Kasumi-1 (cell line): Measurements from ENCODE around the gene BCL7C.
"Not testable (repeated sequence)": the region's sequence is repeated elsewhere in the genome, so short reads cannot be mapped to it uniquely, and the experiment has no call there.

ENCODE experiments used
- DNase-seq, 2 experiments: peaks; one replicate each; lab custom pipeline; 2025; lab: John Stamatoyannopoulos, UW

BCL7C gene

GRCh38 chr16:30893744-30894539 lies at the start of gene BCL7C:
BCL7C (minus strand) TSS chr16:30894077; CDS start chr16:30893944, 133 bp downstream.
- DNase-seq: peak; percentile 53 to 67

DNA sequence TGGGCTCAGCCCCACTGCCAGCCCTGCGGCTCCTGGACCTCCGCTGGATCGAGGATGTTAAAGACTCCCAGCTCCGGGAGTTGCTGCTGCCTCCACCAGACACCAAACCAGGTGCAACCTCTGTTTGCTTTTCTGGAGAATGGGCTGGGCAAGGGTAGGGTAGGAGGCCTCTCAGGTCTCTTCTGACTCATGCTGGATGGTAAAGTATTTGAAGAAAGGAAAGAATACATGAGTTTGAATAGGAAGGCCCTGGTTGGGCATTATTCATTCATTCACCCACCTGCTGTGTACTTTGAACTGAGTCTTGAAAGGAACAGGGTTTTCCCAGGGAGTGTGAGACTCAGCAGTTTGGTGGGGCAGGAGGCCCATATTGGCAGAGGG lies 48.5 kb upstream of the BCL7C start:
- no peak for DNase-seq

DNA sequence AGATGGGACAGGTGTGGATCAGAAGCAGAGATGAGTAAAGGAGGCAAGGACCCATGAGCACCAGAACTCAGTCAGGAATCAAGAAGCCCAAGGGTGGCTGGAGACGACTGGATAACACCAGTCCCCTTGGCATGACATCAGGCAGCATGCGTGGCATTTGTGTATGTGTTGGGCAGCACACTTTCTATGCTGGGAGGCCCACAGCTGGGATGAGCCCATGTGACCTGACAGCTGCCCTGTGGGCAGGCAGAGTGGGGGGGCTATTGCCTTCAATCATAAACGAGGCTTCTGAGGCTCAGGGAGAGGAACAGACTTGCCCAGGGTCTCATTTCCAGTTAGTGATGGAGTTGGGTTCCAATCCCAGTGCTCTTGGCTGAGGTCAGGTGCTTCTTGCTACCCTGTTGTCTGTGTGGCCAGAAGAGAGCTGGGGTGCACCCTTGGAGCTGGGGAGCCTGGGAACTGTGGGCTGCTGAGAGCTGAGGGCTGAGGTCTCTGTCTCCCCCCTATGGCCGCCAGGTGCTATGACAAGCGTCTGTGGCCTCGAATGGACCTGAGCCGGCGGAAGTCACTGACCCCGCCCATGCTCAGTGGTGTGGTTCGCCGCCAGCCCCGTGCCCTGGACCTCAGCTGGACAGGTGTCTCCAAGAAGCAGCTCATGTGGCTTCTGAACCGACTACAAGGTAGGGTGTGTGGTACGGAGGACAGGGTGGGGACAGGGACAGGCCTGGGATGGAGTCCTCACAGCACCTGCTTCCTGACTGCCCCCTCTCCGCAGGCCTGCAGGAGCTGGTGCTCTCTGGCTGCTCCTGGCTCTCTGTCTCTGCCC lies 47.9 kb upstream of the BCL7C start:
- peak; percentile 23 to 35 for DNase-seq

DNA sequence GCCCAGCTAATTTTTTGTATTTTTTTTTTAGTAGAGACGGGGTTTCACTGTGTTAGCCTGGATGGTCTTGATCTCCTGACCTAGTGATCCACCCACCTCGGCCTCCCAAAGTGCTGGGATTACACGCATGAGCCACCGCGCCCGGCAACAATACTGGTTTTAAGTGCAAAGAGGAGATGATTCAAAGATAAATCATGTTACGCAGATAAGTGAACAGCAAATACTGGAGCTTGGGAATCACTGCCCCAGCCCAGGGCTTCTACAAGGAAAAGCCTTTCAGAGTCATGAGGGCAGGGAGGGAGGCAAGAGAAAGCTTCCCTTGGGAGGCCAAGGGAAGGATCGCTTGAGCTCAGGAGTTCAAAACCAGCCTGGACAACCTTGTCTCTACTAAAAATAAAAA lies 45.7 kb upstream of the BCL7C start:
- DNase-seq: not testable (repeated sequence)

DNA sequence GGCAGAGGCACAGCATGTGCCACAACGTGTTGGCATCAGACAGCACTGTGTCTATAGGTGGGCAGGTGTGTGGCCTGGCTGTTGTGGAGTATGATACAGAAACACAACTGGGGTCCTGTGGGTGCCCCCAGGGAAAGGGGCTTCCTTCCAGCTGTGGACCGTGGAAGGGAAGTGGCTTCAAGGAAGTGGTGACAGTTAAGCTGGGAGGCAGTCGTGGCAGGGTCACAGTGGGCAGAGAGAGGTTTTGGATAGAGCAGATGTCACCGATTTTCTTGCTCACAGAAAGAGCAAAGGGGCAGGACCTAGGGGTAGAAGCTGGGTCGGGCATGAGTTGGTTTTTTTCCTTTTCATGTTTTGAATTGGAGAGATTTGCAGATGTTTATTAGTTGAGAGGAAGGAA lies 43.8 kb upstream of the BCL7C start:
- DNase-seq: no peak

DNA sequence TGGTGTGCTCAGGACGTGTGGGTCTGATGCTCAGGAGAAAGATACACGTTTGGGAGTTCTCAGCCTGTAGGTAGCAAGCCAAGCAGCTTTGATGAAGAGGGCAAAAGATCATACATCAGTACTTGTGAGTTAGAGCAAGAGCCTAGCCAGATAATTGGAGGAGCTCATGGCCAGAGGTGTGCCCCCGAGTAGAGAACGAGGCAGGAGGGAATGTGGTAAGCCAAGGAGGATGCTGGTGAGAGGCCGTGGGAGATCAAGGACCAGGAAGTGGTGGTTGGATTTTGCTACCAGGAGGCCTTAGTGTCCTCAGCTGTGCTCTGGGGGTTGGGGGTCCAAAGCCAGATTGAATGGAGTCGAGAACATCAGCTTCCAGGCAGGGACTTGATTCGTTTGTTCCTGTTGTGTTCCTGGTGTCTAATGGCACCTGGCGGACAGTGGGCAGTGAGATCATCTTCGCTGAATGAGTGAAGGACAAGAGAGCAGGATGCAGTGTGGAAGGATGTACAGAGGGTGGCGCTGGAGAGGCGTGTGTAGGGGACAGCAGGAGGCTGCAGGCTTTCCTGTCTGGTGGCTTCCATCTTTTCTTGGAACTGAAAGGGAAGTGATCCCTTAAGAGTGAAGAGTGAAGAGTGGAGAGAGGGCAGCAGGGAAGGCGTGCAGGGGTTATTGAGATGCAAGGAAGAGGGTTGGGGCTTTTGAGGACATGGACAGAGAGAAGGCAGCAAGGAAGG lies 41.1 kb upstream of the BCL7C start:
- DNase-seq: peak; percentile 49 to 52

DNA sequence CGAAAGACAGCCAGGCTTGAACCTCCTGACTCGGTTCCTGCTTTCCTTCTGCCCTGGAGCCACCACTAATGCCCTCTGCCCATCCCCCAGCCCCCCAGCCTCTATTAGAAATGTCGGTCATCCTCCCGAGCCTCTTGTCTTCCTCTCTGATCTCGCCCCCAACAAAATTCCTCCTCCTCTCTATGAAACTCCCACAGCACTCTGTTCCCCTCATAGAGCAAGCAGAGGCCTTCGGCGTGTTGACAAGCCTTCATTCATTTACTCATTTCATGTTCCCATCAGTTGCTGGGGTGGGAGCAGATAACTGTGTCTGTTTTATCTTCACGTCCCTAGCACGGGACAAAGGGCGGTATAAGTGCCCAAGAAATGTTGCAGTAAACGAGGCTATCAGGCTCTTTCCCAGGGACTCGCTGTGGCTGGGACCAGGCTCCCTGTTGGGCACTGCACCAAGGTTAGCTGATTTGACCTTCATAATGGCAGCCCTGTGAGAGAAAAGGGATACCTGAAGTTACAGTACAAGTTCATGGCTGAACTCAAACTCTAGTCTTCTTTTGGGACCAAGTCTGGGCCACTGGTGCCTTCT lies 37.3 kb upstream of the BCL7C start:
- DNase-seq: no peak

DNA sequence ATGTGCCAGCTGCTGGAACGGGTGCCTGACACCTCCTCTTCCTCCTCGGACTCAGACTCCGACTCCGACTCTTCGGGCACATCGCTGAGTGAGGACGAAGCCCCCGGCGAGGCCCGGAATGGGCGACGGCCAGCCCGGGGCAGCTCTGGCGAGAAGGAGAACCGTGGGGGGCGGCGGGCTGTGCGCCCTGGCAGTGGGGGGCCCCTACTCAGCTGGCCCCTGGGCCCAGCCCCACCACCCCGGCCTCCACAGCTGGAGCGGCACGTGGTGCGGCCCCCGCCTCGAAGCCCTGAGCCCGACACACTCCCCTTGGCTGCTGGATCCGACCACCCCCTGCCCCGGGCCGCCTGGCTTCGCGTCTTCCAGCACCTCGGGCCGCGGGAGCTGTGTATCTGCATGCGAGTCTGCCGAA lies 36.3 kb upstream of the BCL7C start:
- DNase-seq: no peak

GRCh38 chr16:30929167-30929566 lies 35.3 kb upstream of the BCL7C start:
- no peak for DNase-seq

DNA sequence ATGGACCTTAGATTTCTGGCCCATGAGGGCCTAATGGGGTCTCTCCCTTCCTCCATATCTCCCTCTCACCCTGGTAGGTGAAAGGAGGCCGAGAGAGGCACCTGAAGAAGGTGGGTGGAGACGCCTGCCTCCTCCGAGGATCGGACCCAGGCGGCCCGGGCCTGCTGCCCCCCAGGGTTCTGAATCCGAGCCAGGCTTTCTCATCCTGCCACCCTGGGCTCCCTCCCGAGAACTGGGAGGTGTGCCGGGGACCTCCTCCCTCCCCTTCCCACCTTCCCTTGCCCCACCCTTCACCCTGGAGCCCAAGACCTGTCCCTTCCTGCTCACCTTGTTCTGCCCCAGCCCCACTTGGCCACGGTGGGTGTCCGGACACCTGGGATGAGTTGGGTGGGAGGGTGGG lies 34.5 kb upstream of the BCL7C start:
- no peak for DNase-seq

DNA sequence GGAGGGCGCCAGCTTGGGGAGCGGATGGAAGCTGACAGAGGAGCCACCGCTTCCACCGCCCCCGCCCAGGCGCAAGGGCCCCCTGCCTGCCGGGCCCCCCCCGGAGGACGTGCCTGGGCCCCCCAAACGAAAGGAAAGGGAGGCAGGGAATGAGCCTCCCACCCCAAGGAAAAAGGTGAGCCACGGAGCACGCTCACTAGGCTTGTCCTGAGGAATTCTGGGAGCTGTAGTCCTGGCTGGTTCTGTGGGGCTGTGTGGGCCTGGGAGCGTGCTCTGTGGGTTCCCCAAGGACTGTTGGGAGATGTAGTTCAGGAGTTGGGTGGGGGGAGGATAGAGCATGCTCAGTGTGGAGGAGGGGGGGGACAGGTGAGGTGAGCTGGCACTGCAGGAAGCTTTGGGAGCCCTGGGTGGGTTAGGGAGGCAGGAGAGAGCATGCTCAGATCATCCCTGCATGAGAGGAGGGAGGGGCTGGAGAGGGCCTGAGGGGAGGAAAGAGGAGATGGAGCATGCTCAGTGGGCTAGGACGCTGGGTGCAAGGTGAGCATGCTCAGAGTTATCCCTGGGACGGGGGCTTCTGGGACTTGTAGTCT lies 34.0 kb upstream of the BCL7C start:
- peak; percentile 26 to 33 for DNase-seq

GRCh38 chr16:30926937-30927788 lies 33.3 kb upstream of the BCL7C start:
- DNase-seq: no peak

GRCh38 chr16:30925995-30926811 lies 32.3 kb upstream of the BCL7C start:
- no peak for DNase-seq

DNA sequence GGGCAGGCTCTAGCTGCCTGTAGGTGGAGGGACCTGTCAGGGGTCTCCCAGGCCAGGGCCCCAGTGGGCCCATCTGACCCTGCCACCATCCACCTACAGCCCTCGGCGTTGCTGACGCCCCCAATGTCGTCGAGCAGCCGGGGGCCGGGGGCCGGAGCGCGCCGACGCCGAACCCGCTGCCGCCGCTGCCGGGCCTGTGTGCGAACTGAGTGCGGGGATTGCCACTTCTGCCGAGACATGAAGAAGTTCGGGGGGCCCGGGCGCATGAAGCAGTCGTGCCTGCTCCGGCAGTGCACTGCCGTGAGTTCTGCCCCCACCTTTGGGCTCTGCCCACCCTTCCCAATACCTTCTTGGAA lies 31.7 kb upstream of the BCL7C start:
- DNase-seq: no peak

DNA sequence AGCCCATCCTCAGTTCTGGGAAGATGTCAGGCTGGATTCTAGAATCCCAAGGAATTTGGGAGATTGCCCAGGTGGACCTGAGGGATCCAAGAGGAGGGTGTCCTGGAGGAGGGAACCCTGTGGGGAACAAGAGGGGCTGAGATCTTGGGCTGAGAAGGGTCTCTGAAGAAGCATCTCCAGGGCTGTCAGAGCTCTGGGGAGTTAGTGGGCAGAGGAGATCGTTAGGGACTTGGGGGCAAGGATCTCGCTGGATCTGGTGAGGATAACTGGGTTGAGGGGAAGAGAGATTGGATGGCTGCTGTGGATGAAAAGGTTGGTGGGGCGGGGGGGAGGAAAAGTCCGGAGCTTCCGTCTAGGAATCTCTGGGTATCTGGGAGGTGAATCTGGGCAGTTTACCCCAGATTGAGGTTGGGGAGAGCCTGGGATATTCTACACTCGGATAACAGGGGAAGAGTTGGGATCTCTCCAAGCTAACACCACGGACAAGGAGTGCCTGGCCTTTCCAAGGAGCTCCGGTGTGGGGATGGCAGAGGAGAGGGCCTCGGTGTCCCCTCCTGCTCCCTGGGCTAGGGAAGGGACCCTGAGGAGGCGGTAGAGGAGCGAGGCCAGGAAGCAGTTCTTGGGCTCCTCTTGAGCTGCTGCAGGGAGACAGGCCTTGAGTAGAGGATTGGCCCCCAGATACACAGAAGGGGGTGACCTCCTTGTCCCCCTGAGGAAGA lies 31.2 kb upstream of the BCL7C start:
- no peak for DNase-seq

- DNase-seq: no peak
Observed at GRCh38 chr16:30924076-30924912, 30.4 kb upstream of the BCL7C start.

- DNase-seq: no peak
Observed at GRCh38 chr16:30923554-30924075, 29.7 kb upstream of the BCL7C start, which contains the start of gene FBXL19. FBXL19 (plus strand) TSS chr16:30923572; CDS start chr16:30925755, 2,183 bp downstream.

DNA sequence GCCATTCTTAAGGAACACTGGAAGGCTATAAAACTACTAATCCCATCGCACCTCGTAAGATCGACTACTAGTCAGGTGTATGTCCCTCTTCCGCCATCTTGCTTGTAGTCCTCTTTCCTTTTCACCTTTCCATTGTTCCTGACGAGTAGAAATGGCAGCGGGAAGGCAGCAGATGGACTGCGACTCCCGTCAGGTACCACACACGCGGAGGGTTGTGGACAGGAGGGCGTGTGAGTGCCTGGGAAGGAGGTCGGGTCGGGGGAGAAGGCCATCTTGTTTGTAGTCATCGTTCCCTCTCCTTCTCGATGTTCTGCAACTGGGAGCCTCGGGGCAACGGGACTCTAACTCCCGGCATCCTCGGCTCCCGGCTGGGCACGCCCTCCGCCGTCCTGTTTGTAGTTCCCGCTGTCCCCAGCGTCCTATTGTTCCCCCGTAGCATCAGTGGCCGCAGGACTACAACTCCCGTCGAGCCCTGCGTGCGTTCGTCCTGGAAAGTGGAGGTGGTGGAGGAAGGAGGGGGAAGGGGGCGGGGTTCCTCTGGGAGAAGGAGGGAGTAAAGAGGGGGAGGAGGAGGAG lies 29.2 kb upstream of the BCL7C start:
- peak; percentile 86 to 91 for DNase-seq
